GM04503 (cell line): ENCODE measurements around the gene VCP.
"Not testable (repeated sequence)": the region's sequence is repeated elsewhere in the genome, so short reads cannot be mapped to it uniquely, and the experiment has no call there.

Experiments
- DNase-seq: peaks from one replicate; pipeline ENCODE4 v3.0.0-alpha.2; 2012; ENCODE audit warnings: low read depth

The VCP gene

GRCh38 chr9:35060548-35061207 lies 11.7 kb downstream of the VCP start:
- no peak for DNase-seq

- no peak for DNase-seq
Observed at GRCh38 chr9:35059438-35059837, 13.0 kb downstream of the VCP start.

DNA sequence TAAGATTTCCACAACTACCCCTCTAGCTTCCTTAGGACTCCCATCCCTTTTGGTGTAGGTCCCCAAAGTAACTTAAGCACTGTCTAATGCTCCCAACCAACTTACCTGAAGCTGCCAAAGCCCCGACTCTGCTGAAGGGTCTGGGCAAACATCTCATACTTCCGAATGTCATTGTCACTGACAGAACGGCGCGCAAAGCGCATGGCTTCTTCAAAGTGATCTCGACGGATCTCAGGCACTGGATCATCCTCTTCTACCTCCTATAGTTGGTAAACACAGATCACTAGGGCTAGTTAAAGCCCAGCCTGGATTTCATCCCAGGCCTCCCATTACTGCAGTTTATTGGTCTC lies 15.2 kb downstream of the VCP start:
- no peak for DNase-seq

DNA sequence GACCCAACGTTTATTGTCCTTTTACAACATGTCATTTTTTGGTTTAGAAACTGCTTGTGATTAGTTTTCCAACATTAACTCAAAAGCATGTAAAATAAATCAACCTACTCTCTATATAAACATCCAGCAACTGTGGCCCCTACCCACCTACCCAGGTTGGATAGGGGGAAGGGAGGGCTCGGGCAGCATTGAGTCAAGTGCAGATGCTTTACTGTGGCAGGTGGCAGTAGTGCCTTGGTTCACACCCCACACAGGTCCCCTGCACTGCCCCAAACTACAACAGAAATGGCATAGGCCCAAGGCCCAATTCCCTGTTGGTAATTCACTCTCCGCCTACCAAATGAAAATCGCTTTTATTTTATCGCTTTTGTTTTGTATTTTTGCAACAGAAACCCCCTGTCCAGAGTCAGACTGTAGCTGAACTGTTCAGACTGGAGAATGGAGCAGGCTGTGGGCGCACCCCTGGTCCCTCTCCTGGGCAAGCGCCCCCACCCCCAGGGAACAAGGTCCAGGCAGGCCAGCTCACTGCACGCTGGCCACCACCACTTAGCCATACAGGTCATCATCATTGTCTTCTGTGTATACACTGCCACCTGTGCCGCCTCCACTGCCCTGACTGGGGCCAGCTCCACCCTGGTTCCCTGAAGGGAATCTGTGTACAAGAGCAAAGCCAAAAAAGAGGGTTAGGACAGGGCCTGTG lies 15.7 kb downstream of the VCP start:
- no peak for DNase-seq

GRCh38 chr9:35054871-35055644 lies 17.4 kb downstream of the VCP start:
- DNase-seq: no peak

DNA sequence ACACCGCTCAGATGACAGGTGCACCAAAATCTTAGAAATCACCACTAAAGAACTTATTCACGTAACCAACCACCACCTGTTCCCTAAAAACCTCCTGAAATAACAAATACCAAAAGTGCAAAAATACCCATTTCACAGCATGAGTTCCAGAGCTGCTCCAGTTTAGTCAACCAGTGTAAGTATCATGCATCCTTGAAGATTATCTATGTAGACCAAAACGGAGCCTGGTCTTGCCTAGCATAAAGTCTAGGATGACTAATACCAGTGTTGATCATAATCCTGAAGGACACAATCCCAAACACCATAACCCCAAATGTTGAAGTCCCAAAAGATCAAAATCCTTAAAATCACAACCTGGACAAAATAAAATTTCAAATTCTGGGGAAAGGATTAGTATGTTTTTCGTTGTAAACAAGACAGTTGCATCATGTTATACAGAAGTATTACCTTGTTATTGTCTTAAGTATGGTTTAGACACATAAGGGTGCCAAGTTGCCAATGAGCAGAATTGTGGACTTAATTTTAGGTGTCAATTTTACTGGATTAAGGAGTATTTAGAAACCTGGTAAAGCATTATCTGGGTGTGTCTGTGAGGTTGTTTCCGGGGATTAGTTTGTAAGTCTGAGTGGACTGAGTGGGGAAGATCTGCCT lies 18.1 kb downstream of the VCP start:
- DNase-seq: no peak

GRCh38 chr9:35051069-35051967 lies 21.1 kb downstream of the VCP start:
- no peak for DNase-seq

- DNase-seq: no peak
Observed at GRCh38 chr9:35048511-35048910, 23.9 kb downstream of the VCP start.

DNA sequence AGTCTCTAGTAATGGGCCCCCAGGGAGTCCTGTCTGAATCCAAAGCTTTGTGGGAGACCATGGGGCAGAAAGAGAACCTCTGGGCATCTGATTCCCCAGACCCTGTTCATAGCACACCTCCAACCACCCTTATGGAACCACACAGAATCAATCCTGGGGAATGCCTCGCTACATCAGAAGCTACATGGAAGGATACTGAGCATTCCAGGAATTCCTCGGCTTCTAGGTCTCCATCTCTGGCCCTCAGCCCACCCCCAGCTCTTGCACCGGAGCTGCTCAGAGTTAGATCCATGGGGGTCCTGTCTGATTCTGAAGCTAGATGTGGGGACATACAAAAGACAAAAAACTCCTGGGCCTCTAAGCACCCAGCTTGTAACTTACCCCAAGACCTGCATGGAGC lies 28.4 kb downstream of the VCP start:
- DNase-seq: no peak

DNA sequence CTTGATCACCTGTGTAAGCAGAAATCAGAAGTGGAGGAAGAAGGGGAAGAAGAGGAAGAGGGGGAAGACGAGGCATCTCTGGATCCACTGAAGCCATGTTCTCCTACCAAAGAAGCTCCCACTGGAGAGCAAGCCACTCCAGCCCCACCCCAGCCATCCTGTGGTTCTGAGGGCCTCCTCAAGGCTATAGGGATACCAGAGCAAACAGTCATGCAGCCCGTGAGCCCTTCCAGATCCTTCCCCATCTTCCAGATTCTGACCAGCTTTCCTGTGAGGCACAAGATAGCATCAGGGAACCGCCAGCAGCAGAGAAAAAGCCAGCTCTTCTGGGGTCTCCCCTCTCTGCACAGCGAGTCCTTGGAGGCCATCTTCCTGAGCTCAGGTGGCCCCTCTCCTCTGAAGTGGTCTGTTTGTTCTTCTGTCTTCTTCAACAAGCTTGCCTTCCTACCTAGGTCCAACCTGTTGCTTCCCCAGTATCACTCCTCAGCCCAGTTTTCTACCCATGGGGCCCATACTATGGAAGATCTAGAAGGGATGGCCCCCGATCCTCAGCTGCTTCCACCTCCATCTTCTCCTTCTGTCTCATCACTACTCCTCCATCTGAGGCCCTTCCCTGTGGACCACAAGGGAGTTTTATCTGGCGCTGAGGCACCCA lies 29.4 kb downstream of the VCP start:
- DNase-seq: no peak

- no peak for DNase-seq
Observed at GRCh38 chr9:35042081-35042604, 30.3 kb downstream of the VCP start.

GRCh38 chr9:35035851-35036701 lies 36.3 kb downstream of the VCP start:
- no peak for DNase-seq

- DNase-seq: no peak
Observed at GRCh38 chr9:35033101-35033500, 39.3 kb downstream of the VCP start.

- no peak for DNase-seq
Observed at GRCh38 chr9:35029852-35030251, 42.6 kb downstream of the VCP start.

- DNase-seq: no peak
Observed at GRCh38 chr9:35029241-35029640, 43.2 kb downstream of the VCP start.

DNA sequence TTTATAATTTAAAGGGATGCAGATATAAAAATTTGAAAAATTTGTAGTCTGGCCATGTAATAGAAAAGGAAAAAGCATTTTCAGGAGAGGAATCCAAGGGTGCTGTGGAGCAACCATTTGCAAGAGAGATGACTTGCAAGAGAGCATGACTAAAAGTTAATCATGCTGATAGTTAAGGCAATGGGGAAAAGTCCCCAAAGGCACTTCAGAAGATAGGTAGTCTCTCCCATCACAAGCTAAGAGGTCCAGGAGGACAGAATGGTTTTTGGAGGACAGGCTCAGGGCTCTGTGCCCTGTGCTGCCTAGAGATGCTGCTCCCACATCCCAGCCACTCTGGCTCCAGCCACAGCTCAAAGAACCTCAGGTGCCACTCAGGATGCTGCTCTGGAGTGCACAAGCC lies 44.1 kb downstream of the VCP start:
- no peak for DNase-seq

DNA sequence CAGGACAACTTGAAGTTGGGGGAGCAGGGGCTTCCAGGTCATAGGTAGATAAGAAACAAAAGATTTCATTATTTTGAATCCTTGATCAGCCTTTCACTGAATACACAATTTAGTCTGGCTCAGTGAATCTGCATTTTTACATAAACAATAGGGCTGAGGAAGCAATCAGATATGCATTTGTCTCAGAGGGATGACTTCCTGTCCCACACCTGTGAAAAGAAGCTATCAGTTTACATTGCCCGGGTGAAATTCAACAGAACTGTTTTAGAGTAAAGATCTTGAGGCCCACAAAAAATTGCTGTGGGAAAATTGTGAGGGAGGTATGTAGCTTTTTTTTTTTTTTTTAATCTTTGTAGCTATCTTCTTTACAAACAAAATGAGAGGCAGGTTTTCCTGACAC lies 44.6 kb downstream of the VCP start:
- DNase-seq: no peak

DNA sequence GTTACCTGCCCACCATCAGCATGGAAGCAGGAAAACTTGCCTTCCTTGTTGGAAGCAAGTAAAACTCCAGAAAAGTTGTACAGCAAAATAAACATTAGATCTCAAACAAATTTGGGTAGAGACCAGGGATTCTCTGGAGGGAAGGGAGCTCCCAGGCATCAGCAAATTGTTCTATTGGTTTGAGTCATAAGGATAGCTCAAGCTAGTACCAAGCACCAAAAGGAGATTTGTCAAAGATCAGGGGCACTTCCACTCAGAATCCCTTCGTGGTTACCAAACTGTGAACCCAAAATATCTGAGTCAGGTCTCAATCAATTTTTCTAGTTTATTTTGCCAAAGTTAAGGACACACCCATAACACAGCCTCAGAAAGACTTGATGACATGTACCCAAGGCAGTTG lies 45.1 kb downstream of the VCP start:
- DNase-seq: no peak

GRCh38 chr9:35026671-35027070 lies 45.8 kb downstream of the VCP start:
- no peak for DNase-seq

- DNase-seq: not testable (repeated sequence)
Observed at GRCh38 chr9:35023443-35023842, 49.0 kb downstream of the VCP start.
